Endothelial cell of umbilical vein (primary cell): Measurements from ENCODE around the gene KCNH2. TPM values are rescaled to one million over a fixed set of nuclear protein-coding genes. Genes with fewer than 3 reads are reported as not detected.

Experiments used
- BruUV-seq: library from RNA; stranded (reverse); fragments of 400-500 nt; replicated peaks from 2 replicates; lab custom pipeline; 2021; lab: Mats Ljungman, UMichigan
- CTCF ChIA-PET: fragments of 300-600, 350-600 bp; sonication (Branson Sonifier 250); formaldehyde crosslinking; loops from one replicate; lab custom pipeline; 2021; ENCODE audit warnings: antibody characterized with exemption, inconsistent platforms; lab: Charles Lee
- POLR2A ChIA-PET: fragments of 300-600, 350-600 bp; sonication (Branson Sonifier 250); formaldehyde crosslinking; loops from one replicate; lab custom pipeline; 2021; ENCODE audit warnings: antibody characterized with exemption, inconsistent platforms; lab: Charles Lee
- DNase-seq: peaks from one replicate; pipeline ENCODE4 v3.0.0-alpha.2; 2011; ENCODE audit warnings: low read depth, low spot score
- FAIRE-seq: peaks from 2 replicates; lab custom pipeline; 2011; peaks lifted over from hg19 to GRCh38; lab: Jason Lieb, UNC
- H2AFZ ChIP-seq: 2 replicates; pipeline ENCODE4 v1.6.0; 2012; ENCODE audit warnings: low read depth, low read length, control low read depth, inconsistent platforms
- H3K27ac ChIP-seq: 2 replicates; pipeline ENCODE4 v1.5.1; 2011; ENCODE audit warnings: low read depth, mild to moderate bottlenecking, control low read depth, low read length, moderate library complexity; ENCODE audit not compliant: insufficient read depth
- H3K27me3 ChIP-seq, 2 experiments: 2 replicates each; pipeline versions ENCODE4 v1.6.0 to v1.6.1; 2011; ENCODE audit warnings: low read length in 2 of 2, mixed read lengths in 1 of 2; ENCODE audit not compliant: control insufficient read depth in 2 of 2, insufficient read depth in 2 of 2
- H3K36me3 ChIP-seq, 2 experiments: 2 replicates in 1 of 2; 3 replicates in 1 of 2; pipeline ENCODE4 v1.5.1; 2011; ENCODE audit warnings: low read length in 2 of 2, mild to moderate bottlenecking in 1 of 2, moderate library complexity in 1 of 2; ENCODE audit not compliant: control insufficient read depth in 2 of 2, insufficient read depth in 2 of 2; ENCODE audit errors: extremely low read depth in 1 of 2
- H3K4me1 ChIP-seq: 3 replicates; pipeline ENCODE4 v1.5.1; 2011; ENCODE audit warnings: mild to moderate bottlenecking, low read length; ENCODE audit not compliant: control insufficient read depth, insufficient read depth; ENCODE audit errors: extremely low read depth
- H3K4me2 ChIP-seq: 2 replicates; pipeline ENCODE4 v1.6.1; 2011; ENCODE audit warnings: low read length, control low read depth, mixed read lengths; ENCODE audit not compliant: insufficient read depth
- H3K4me3 ChIP-seq, 3 experiments: fragments of 200-600 bp in 1 of 3; sonication (generic), shearing (Covaris generic) in 1 of 3; replicated peaks in 1 of 3; 2 replicates each; pipeline ENCODE4 v1.5.1; 2011 to 2016; ENCODE audit warnings: control low read depth in 3 of 3, low read length in 3 of 3, mild to moderate bottlenecking in 2 of 3, inconsistent platforms in 1 of 3, low read depth in 1 of 3, moderate library complexity in 1 of 3; ENCODE audit not compliant: insufficient read depth in 1 of 3
- H3K79me2 ChIP-seq: 2 replicates; pipeline ENCODE4 v1.6.0; 2012; ENCODE audit warnings: low read length, inconsistent platforms; ENCODE audit not compliant: control insufficient read depth, insufficient read depth
- H3K9ac ChIP-seq: replicated peaks from 2 replicates; pipeline ENCODE3; 2011; ENCODE audit warnings: low read length, control low read depth; ENCODE audit not compliant: insufficient read depth; ENCODE audit errors: extremely low read depth
- H3K9me1 ChIP-seq: replicated peaks from 3 replicates; pipeline ENCODE4 v1.6.0; 2011; ENCODE audit warnings: mild to moderate bottlenecking, low read length; ENCODE audit not compliant: control insufficient read depth, insufficient read depth; ENCODE audit errors: extremely low read depth
- H3K9me3 ChIP-seq: replicated peaks from 2 replicates; pipeline ENCODE4 v1.5.1; 2012; ENCODE audit warnings: low read length, inconsistent platforms; ENCODE audit not compliant: control insufficient read depth, insufficient read depth
- H4K20me1 ChIP-seq: replicated peaks from 2 replicates; pipeline ENCODE3; 2011; ENCODE audit warnings: mild to moderate bottlenecking, low read length; ENCODE audit not compliant: control insufficient read depth, insufficient read depth; ENCODE audit errors: extremely low read depth
- EZH2 ChIP-seq: IDR thresholded peaks from 2 replicates; pipeline ENCODE4 v1.6.1; 2012; ENCODE audit warnings: borderline replicate concordance, low read depth, mild to moderate bottlenecking, moderate library complexity, low read length, inconsistent platforms; ENCODE audit not compliant: severe bottlenecking
- FOS ChIP-seq: IDR thresholded peaks from 2 replicates; pipeline ENCODE4 v1.6.1; 2011; ENCODE audit warnings: mild to moderate bottlenecking, low read length, moderate library complexity, borderline replicate concordance; ENCODE audit not compliant: insufficient read depth
- GATA2 ChIP-seq: IDR thresholded peaks from 2 replicates; pipeline ENCODE4 v1.7.0; 2011; ENCODE audit warnings: low read depth, mild to moderate bottlenecking, moderate library complexity, mixed read lengths, low read length; ENCODE audit not compliant: insufficient read length, insufficient read depth
- JUN ChIP-seq: IDR thresholded peaks from 2 replicates; pipeline ENCODE4 v1.6.1; 2011; ENCODE audit warnings: borderline replicate concordance, low read depth; ENCODE audit not compliant: insufficient read length, insufficient read depth
- MAX ChIP-seq: IDR thresholded peaks from 2 replicates; pipeline ENCODE4 v1.6.1; 2011; ENCODE audit not compliant: insufficient read depth, insufficient read length
- MYC ChIP-seq: IDR thresholded peaks from one replicate; pipeline ENCODE4 v1.6.1; 2011; ENCODE audit warnings: mild to moderate bottlenecking, low read depth, low read length
- POLR2A ChIP-seq: IDR thresholded peaks from 2 replicates; pipeline ENCODE4 v1.6.1; 2012; ENCODE audit warnings: low read depth, mild to moderate bottlenecking, control low read depth, low read length
- POLR2AphosphoS5 ChIP-seq: IDR thresholded peaks from 2 replicates; pipeline ENCODE4 v1.6.1; 2012; ENCODE audit warnings: low read depth, mild to moderate bottlenecking, control low read depth, low read length, moderate library complexity; ENCODE audit not compliant: insufficient read depth
- dilution Hi-C: fragments of 300-500 bp; cut with MboI; formaldehyde crosslinking; loops from one replicate; pipeline ENCODE4 v1.15.0; 2019; ENCODE audit warnings: low sequenced_read_pairs; ENCODE audit not compliant: extremely low pct_ligation_motif_present
- intact Hi-C: fragments of 100-400 bp; cut with micrococcal nuclease; formaldehyde crosslinking; loops from one replicate; pipeline ENCODE4 v1.10.0; 2022
- polyA plus RNA-seq, 4 experiments: library from polyadenylated mRNA; depleted of rRNA in 3 of 4; stranded (reverse) in 3 of 4; unstranded in 1 of 4; fragments of >200 nt; gene quantifications; 2 replicates each; pipeline versions ENCODE4 v1.2.1 to v1.2.3, GENCODE V29; 2011 to 2012; ENCODE audit warnings: missing spikeins in 1 of 4
- total RNA-seq: library from RNA; stranded (reverse); gene quantifications from 2 replicates; pipeline ENCODE4 v1.2.3, GENCODE V29; 2021
- TF ChIP-seq, protein P1 (sequence below), 2 donors: IDR thresholded peaks; 1 replicate in 1 of 2; 2 replicates in 1 of 2; pipeline ENCODE4 v1.5.1; 2011; ENCODE audit warnings: low read length in 2 of 2, mild to moderate bottlenecking in 2 of 2, moderate library complexity in 2 of 2, control low read depth in 1 of 2, inconsistent platforms in 1 of 2, low read depth in 1 of 2; ENCODE audit not compliant: insufficient read depth in 1 of 2; ENCODE audit errors: extremely low read depth in 1 of 2

Gene KCNH2
- total and polyA plus RNA-seq, 2 donors (not counting 3 experiments of a cell fraction or from before 2014, with no cell fraction given) = 0.03 to 0.09 TPM

DNA sequence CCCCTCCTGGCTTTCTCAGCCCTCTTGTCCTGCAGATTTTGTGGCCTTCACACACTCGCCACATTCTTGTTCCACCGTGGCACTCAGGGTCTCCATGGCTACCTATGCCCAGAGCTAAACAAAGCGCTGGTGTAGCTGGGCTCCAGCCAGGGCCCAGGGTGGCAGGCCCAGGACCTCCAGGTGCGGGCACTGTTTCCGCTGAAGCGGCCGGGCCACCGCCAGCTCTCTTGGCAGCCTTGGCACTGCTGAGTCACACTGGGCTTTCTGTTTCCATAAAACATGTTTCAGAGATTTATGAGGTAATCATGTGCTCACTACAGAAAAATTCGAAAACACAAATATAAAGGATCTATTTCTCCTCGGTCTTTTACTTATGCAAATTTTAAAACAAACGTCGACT is 74.5 kb downstream of the KCNH2 start:
- POLR2A ChIA-PET = no interaction called here
- H3K79me2 ChIP-seq = no peaks in the 10 kb centered on the region

GRCh38 chr7:150902078-150903033 is 75.8 kb downstream of the KCNH2 start:
- Histone ChIP-seq H3K4me1 (peaks cover 10% of the 10 kb centered on the region), H3K9me1 (no peaks in the 10 kb centered on the region), H3K9me3 (no peaks in the 10 kb centered on the region), H3K36me3 (no peaks in the 10 kb centered on the region), H3K79me2 (no peaks in the 10 kb centered on the region), H2AFZ (no peak overlapping the region), H3K9ac (no peak overlapping the region), H3K27me3 (peaks cover 0 to 8% of the 10 kb centered on the region in 2 experiments), H3K4me2 (no peak overlapping the region), H4K20me1 (no peaks in the 10 kb centered on the region), H3K27ac (no peak overlapping the region), H3K4me3 (no peak overlapping the region)
- intact Hi-C loops (loop anchor here (5.0 kb wide), 1 partner anchor 40 kb away; no protein-coding TSS in a partner anchor), dilution Hi-C loops (no loop called here)
- no peak for TF ChIP-seq POLR2A
- TF ChIP-seq EZH2 = no peak
- TF ChIP-seq, protein P1, sequence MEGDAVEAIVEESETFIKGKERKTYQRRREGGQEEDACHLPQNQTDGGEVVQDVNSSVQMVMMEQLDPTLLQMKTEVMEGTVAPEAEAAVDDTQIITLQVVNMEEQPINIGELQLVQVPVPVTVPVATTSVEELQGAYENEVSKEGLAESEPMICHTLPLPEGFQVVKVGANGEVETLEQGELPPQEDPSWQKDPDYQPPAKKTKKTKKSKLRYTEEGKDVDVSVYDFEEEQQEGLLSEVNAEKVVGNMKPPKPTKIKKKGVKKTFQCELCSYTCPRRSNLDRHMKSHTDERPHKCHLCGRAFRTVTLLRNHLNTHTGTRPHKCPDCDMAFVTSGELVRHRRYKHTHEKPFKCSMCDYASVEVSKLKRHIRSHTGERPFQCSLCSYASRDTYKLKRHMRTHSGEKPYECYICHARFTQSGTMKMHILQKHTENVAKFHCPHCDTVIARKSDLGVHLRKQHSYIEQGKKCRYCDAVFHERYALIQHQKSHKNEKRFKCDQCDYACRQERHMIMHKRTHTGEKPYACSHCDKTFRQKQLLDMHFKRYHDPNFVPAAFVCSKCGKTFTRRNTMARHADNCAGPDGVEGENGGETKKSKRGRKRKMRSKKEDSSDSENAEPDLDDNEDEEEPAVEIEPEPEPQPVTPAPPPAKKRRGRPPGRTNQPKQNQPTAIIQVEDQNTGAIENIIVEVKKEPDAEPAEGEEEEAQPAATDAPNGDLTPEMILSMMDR (IDR thresholded peaks at IDR 0.05; ENCODE audit: extremely low read depth in 1 of 2, insufficient read depth in 1 of 2, low read depth in 1 of 2, low read length in 2 of 2) = no peak
- TF ChIP-seq JUN = no peak
- no peak for TF ChIP-seq FOS
- TF ChIP-seq MYC = no peak
- TF ChIP-seq POLR2AphosphoS5 = no peak
- TF ChIP-seq GATA2 = no peak
- no peak for TF ChIP-seq MAX
- ChIA-PET CTCF (interaction anchor here (1.1 to 2.3 kb wide), 4 partner anchors 26 to 116 kb away, joined by 3 to 8 read pairs (median 4); no protein-coding TSS in a partner anchor), POLR2A (no interaction called here)
- DNase-seq (no peak), FAIRE-seq (no peak)
- no TSS peak for BruUV-seq

More for the DNA sequence above, 74.5 kb downstream of the KCNH2 start:
- no peak overlapping the region for H3K4me3 ChIP-seq
- no peaks in the 10 kb centered on the region for H4K20me1 ChIP-seq
- DNase-seq (peak; percentile 86), FAIRE-seq (peak; percentile 75)
- no peaks in the 10 kb centered on the region for H3K36me3 ChIP-seq
- H2AFZ ChIP-seq = no peak overlapping the region
- intact Hi-C loops = loop anchor here (5.0 kb wide), 1 partner anchor 39 kb away; no protein-coding TSS in a partner anchor
- no peak overlapping the region for H3K27ac ChIP-seq
- no peaks in the 10 kb centered on the region for H3K9me3 ChIP-seq
- no peaks in the 10 kb centered on the region for H3K9me1 ChIP-seq
- H3K9ac ChIP-seq = no peak overlapping the region
- CTCF ChIA-PET = interaction anchor here (0.5 to 1.4 kb wide), 5 partner anchors 24 to 104 kb away, joined by 3 to 4 read pairs (median 3); no protein-coding TSS in a partner anchor
- no TSS peak for BruUV-seq
- peak overlapping the region; percentile 19 for H3K4me2 ChIP-seq
- H3K27me3 ChIP-seq = peaks cover 0 to 4% of the 10 kb centered on the region in 2 experiments
- peaks cover 10% of the 10 kb centered on the region for H3K4me1 ChIP-seq
- dilution Hi-C loops = no loop called here
- peak; percentile 38 for TF ChIP-seq FOS
- TF ChIP-seq POLR2AphosphoS5 = no peak
- peak; percentile 77 for TF ChIP-seq JUN
- TF ChIP-seq GATA2 = no peak
